GM21528 (cell line): ENCODE results near the gene FOLR3.
"Not testable (repeated sequence)": the region's sequence is repeated elsewhere in the genome, so short reads cannot be mapped to it uniquely, and the experiment has no call there.

ENCODE experiments used
- ATAC-seq: cut with Tn5 transposase; IDR thresholded peaks from one replicate; pipeline ENCODE4 v1.9.1; 2021; ENCODE audit warnings: mild to moderate bottlenecking, moderate library complexity; ENCODE audit not compliant: unreplicated experiment, low FRiP score

FOLR3 gene

GRCh38 chr11:72157131-72157530 lies 21.6 kb downstream of the FOLR3 start:
- no peak for ATAC-seq

- no peak for ATAC-seq
Observed at GRCh38 chr11:72160319-72160718, 24.8 kb downstream of the FOLR3 start.

- ATAC-seq, result no peak
Observed at GRCh38 chr11:72162891-72163492, 27.5 kb downstream of the FOLR3 start.

- not testable (repeated sequence) for ATAC-seq
Observed at GRCh38 chr11:72164187-72164586, 28.7 kb downstream of the FOLR3 start.

DNA sequence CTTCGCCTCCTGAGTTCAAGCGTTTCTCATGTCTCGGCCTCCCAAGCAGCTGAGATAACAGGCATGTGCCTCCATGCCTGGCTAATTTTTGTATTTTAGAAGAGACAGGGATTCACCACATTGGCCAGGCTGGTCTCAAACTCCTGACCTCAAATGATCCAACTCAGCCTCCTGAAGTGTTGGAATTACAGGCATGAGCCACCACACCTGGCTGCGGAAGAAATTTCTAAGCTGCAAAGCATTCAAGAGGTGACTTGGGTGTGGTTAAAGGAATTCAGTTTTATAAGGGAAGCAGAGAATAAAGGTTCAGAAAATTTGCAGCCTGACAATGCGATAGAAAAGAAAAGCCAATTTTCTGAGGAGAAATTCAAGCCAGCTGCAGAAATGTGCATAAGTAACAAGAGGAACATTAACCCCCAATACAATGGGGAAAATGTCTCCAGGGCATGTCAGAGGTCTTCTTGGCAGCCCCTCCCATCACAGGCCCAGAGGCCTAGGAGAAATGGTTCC lies 33.6 kb downstream of the FOLR3 start:
- not testable (repeated sequence) for ATAC-seq

DNA sequence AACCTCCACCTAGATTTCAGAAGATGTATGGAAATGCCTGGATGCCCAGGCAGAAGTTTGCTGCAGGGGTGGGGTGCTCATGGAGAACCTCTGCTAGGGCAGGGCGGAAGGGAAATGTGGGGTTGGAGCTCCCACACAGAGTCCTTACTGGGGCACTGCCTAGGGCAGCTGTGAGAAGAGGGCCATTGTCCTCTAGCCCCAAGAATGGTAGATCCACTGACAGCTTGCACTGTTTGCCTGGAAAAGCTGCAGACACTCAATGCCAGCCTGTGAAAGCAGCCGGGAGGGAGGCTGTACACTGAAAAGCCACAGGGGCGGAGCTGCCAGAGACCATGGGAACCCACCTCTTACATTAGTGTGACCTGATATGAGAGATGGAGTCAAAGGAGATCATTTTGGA lies 34.2 kb downstream of the FOLR3 start:
- not testable (repeated sequence) for ATAC-seq

GRCh38 chr11:72172043-72172442 lies 36.5 kb downstream of the FOLR3 start:
- ATAC-seq, result not testable (repeated sequence)

- ATAC-seq, result no peak
Observed at GRCh38 chr11:72173291-72173690, 37.8 kb downstream of the FOLR3 start.

GRCh38 chr11:72174302-72175070 lies 39.0 kb downstream of the FOLR3 start:
- ATAC-seq, result no peak

DNA sequence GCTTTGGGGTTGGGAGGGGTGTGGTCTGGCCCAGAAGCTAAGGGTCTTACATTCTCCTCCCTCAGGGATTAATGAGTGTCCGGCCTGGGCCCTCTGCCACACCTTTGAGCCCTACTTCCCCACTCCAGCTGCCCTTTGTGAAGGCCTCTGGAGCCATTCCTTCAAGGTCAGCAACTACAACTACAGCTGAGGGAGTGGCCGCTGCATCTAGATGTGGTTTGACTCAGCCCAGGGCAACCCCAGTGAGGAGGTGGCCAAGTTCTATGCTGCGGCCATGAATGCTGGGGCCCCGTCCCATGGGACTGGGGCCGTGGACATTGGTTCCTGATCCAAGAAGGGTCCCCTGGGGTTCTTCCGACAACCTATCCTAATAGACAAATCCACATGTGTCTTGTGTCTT lies 42.1 kb downstream of the FOLR3 start:
- no peak for ATAC-seq

GRCh38 chr11:72179049-72179803 lies 43.7 kb downstream of the FOLR3 start:
- ATAC-seq, result no peak

GRCh38 chr11:72179804-72180396 lies 44.4 kb downstream of the FOLR3 start:
- ATAC-seq, result no peak

DNA sequence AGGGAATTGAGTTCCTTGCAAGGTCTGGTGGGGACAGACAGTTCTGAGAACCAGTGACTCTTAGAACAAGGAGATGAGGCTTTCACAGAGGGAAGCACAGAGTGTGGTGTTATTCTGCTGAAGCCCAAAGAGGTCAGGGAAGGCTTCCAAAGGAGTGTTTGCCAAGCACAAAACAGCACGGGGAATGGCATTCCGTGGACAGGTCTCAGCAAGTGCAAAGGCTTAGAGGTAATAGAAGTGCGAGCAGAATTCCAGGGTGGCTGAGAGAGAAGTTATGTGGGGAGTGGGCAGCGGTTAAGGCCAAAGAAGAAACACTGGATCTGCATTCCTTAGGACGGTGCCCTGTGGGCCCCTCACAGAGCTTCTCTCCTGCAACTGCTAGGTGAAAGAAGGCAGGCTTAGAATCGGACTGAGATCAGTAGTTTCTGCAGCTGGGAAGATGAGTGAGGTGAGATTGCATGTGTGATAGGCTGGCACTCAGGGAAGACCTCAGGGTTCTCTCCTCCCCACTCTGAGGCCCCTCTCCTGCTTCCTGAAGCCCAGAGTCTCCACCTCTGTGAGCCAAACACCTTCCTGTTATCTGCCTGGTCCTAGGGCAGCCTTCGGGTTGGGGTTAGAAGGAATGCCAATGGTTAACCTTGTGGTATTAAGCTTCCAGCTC lies 45.5 kb downstream of the FOLR3 start:
- not testable (repeated sequence) for ATAC-seq

- ATAC-seq, result not testable (repeated sequence)
Observed at GRCh38 chr11:72181553-72181958, 46.0 kb downstream of the FOLR3 start.

GRCh38 chr11:72188267-72188666 lies 52.7 kb downstream of the FOLR3 start:
- no peak for ATAC-seq
